GM23338 (cell line): ENCODE results near the gene RNF13. TPM values are rescaled to one million over a fixed set of nuclear protein-coding genes. Genes with fewer than 3 reads are reported as not detected.

Experiments
- ATAC-seq: fragments of 200-7000 bp; cut with Tn5 transposase; 3 replicates; pipeline ENCODE4 v1.9.1; 2020
- DNase-seq: peaks from one replicate; pipeline ENCODE4 v3.0.0-alpha.2; 2015; ENCODE audit warnings: low spot score
- H2AFZ ChIP-seq: fragments of 200-600 bp; sonication (generic); 2 replicates; pipeline ENCODE4 v1.8.0; 2016; ENCODE audit warnings: antibody characterized with exemption, mild to moderate bottlenecking, moderate library complexity
- H3F3A ChIP-seq: fragments of 200-600 bp; sonication (generic); replicated peaks from 2 replicates; pipeline ENCODE4 v1.8.0; 2017; ENCODE audit warnings: antibody characterized with exemption, mixed run types, low read depth
- H3K27ac ChIP-seq: fragments of 200-600 bp; sonication (generic); 2 replicates; pipeline ENCODE4 v1.6.1; 2016; ENCODE audit warnings: low read depth
- H3K27me3 ChIP-seq: fragments of 200-600 bp; sonication (generic); 2 replicates; pipeline ENCODE4 v1.8.0; 2016; ENCODE audit warnings: mild to moderate bottlenecking, mixed run types, moderate library complexity; ENCODE audit not compliant: insufficient read depth
- H3K36me3 ChIP-seq: fragments of 200-600 bp; sonication (generic); 2 replicates; pipeline ENCODE4 v1.8.0; 2016; ENCODE audit warnings: mild to moderate bottlenecking; ENCODE audit not compliant: insufficient read depth
- H3K4me1 ChIP-seq: fragments of 200-600 bp; sonication (generic); 2 replicates; pipeline ENCODE4 v1.8.0; 2016; ENCODE audit warnings: mild to moderate bottlenecking, moderate library complexity; ENCODE audit not compliant: insufficient read depth
- H3K4me2 ChIP-seq: fragments of 200-600 bp; sonication (generic); 2 replicates; pipeline ENCODE4 v1.7.1; 2017; ENCODE audit warnings: mixed run types
- H3K4me3 ChIP-seq: fragments of 200-600 bp; sonication (generic); 2 replicates; pipeline ENCODE4 v1.6.1; 2016; ENCODE audit warnings: mixed run types
- H3K79me2 ChIP-seq: fragments of 200-600 bp; sonication (generic); replicated peaks from 2 replicates; pipeline ENCODE4 v1.8.0; 2017; ENCODE audit warnings: mild to moderate bottlenecking; ENCODE audit not compliant: insufficient read depth
- H3K9me2 ChIP-seq: fragments of 200-600 bp; sonication (generic); 2 replicates; pipeline ENCODE4 v1.8.0; 2017; ENCODE audit not compliant: insufficient read depth
- H4K20me1 ChIP-seq: fragments of 200-600 bp; sonication (generic); replicated peaks from 2 replicates; pipeline ENCODE4 v1.8.0; 2017; ENCODE audit warnings: mild to moderate bottlenecking; ENCODE audit not compliant: insufficient read depth
- H3K27ac Mint-ChIP-seq: 2 replicates; pipeline ENCODE4 v1.8.0; 2020; ENCODE audit warnings: inconsistent platforms, mild to moderate bottlenecking, moderate library complexity, mixed read lengths
- H3K27me3 Mint-ChIP-seq: 3 replicates; pipeline ENCODE4 v1.8.0; 2022; ENCODE audit warnings: low read depth, mild to moderate bottlenecking, moderate library complexity, mixed read lengths, inconsistent platforms; ENCODE audit not compliant: insufficient read depth, poor library complexity
- H3K36me3 Mint-ChIP-seq: 3 replicates; pipeline ENCODE4 v1.8.0; 2021; ENCODE audit warnings: low read depth, mild to moderate bottlenecking, inconsistent platforms, moderate library complexity, mixed read lengths
- H3K4me1 Mint-ChIP-seq: 3 replicates; pipeline ENCODE4 v1.8.0; 2020; ENCODE audit warnings: mild to moderate bottlenecking, inconsistent platforms, mixed read lengths
- H3K4me3 Mint-ChIP-seq: 3 replicates; pipeline ENCODE4 v1.8.0; 2021; ENCODE audit warnings: moderate library complexity, mild to moderate bottlenecking, inconsistent platforms, mixed read lengths
- H3K9me3 Mint-ChIP-seq: 3 replicates; pipeline ENCODE4 v1.8.0; 2020; ENCODE audit warnings: moderate library complexity, mild to moderate bottlenecking, inconsistent platforms, mixed read lengths
- CREB1 ChIP-seq: fragments of 250-450 bp; sonication (Bioruptor Pico); IDR thresholded peaks from 2 replicates; pipeline ENCODE4 v1.5.0; 2020; ENCODE audit warnings: low read depth, mild to moderate bottlenecking, moderate library complexity
- CTCF ChIP-seq, 2 experiments: fragments of 200-600 bp in 1 of 2; sonication (generic) in 1 of 2; conservative IDR thresholded peaks; 2 replicates each; pipeline versions ENCODE4 v1.5.1 to v1.6.1; 2016 to 2017; ENCODE audit warnings: antibody characterized with exemption in 2 of 2, low read depth in 2 of 2, mild to moderate bottlenecking in 2 of 2, moderate library complexity in 1 of 2
- ETS1 ChIP-seq: IDR thresholded peaks from 2 replicates; pipeline ENCODE4 v1.6.1; 2016; ENCODE audit warnings: antibody characterized with exemption
- EZH2 ChIP-seq: fragments of 200-600 bp; sonication (generic); IDR thresholded peaks from one replicate; pipeline ENCODE4 v1.8.0; 2017; ENCODE audit warnings: antibody characterized with exemption, mild to moderate bottlenecking, low read depth; ENCODE audit not compliant: unreplicated experiment
- EZH2phosphoT487 ChIP-seq: fragments of 200-600 bp; sonication (generic); IDR thresholded peaks from one replicate; pipeline ENCODE4 v1.8.1; 2018; ENCODE audit warnings: antibody characterized with exemption; ENCODE audit not compliant: unreplicated experiment
- JUNB ChIP-seq: IDR thresholded peaks from one replicate; pipeline ENCODE4 v1.6.1; 2016; ENCODE audit warnings: antibody characterized with exemption; ENCODE audit not compliant: unreplicated experiment
- NANOG ChIP-seq: IDR thresholded peaks from 2 replicates; pipeline ENCODE4 v1.6.1; 2016; ENCODE audit warnings: antibody characterized with exemption, borderline replicate concordance
- POLR2AphosphoS5 ChIP-seq: IDR thresholded peaks from 2 replicates; pipeline ENCODE4 v1.6.1; 2016; ENCODE audit warnings: antibody characterized with exemption, low read depth
- REST ChIP-seq: IDR thresholded peaks from one replicate; pipeline ENCODE4 v1.6.1; 2018; ENCODE audit warnings: antibody characterized with exemption; ENCODE audit not compliant: unreplicated experiment
- STAT1 ChIP-seq: IDR thresholded peaks from one replicate; pipeline ENCODE4 v1.6.1; 2016; ENCODE audit warnings: antibody characterized with exemption; ENCODE audit not compliant: unreplicated experiment
- ZNF114 ChIP-seq: fragments of 250-450 bp; sonication (Bioruptor Pico); IDR thresholded peaks from 2 replicates; pipeline ENCODE4 v1.5.0; 2020; ENCODE audit warnings: mild to moderate bottlenecking, moderate library complexity
- ZNF331 ChIP-seq: fragments of 250-450 bp; sonication (Bioruptor Pico); IDR thresholded peaks from 2 replicates; pipeline ENCODE4 v1.5.0; 2020; ENCODE audit warnings: low read depth, mild to moderate bottlenecking, moderate library complexity
- ZNF462 ChIP-seq: fragments of 250-450 bp; sonication (Bioruptor Pico); IDR thresholded peaks from 2 replicates; pipeline ENCODE4 v1.5.0; 2020; ENCODE audit warnings: mild to moderate bottlenecking, moderate library complexity
- polyA plus RNA-seq: library from polyadenylated mRNA; unstranded; fragments of >200 nt; fragmentation: Nextera tagmentation; extraction: Ambion mirVana; gene quantifications from 2 replicates; pipeline ENCODE4 v1.2.1, GENCODE V29; 2016
- total RNA-seq: library from RNA; depleted of rRNA; stranded (reverse); fragments of >200 nt; shearing (Covaris generic); gene quantifications from 2 replicates; pipeline ENCODE4 v1.2.3, GENCODE V29; 2014

Gene RNF13
- total and polyA plus RNA-seq, 2 experiments from 2014 or later: 46.3 to 101 TPM

- Mint-ChIP-seq H3K27ac (no peak overlapping the region), H3K4me3 (no peak overlapping the region), H3K4me1 (no peaks in the 10 kb centered on the region), H3K27me3 (peaks cover 4% of the 10 kb centered on the region), H3K9me3 (peaks cover 36% of the 10 kb centered on the region), H3K36me3 (peaks cover 41% of the 10 kb centered on the region)
- no peak for DNase-seq
- Histone ChIP-seq H3K9me2 (no peaks in the 10 kb centered on the region), H3K4me2 (no peak overlapping the region), H2AFZ (no peak overlapping the region), H3F3A (no peaks in the 10 kb centered on the region), H3K36me3 (peaks cover 19% of the 10 kb centered on the region), H3K79me2 (peaks cover 12% of the 10 kb centered on the region; the same call in 1 of the 2 replicates), H4K20me1 (no peaks in the 10 kb centered on the region), H3K27ac (no peak overlapping the region), H3K4me1 (no peaks in the 10 kb centered on the region), H3K4me3 (no peak overlapping the region), H3K27me3 (no peaks in the 10 kb centered on the region)
- ATAC-seq: no peak
- no peak for TF ChIP-seq ZNF462 (CRISPR knock-in tag)
- no peak for TF ChIP-seq ZNF114
- no peak for TF ChIP-seq EZH2
- no peak for TF ChIP-seq JUNB
- TF ChIP-seq CREB1 (CRISPR knock-in tag): no peak
- TF ChIP-seq ETS1: no peak
- no peak for TF ChIP-seq STAT1
- no peak for TF ChIP-seq EZH2phosphoT487
- no peak for TF ChIP-seq POLR2AphosphoS5
- no peak for TF ChIP-seq ZNF331
- TF ChIP-seq REST: no peak
- no peak for TF ChIP-seq NANOG
- no peak for TF ChIP-seq CTCF (conservative IDR thresholded peaks at IDR 0.05; ENCODE audit: low read depth in 2 of 2)
Observed at GRCh38 chr3:149941186-149941585, 128.2 kb downstream of the RNF13 start.
